Ovary (tissue), 3 donors: ENCODE results near the gene SELP.
"Not testable (repeated sequence)": the region's sequence is repeated elsewhere in the genome, so short reads cannot be mapped to it uniquely, and the experiment has no call there.

Source experiments
- CTCF ChIP-seq, 3 donors: fragments of 450-650 bp in 2 of 3; fragments of 200-600 bp in 1 of 3; IDR thresholded peaks; one replicate each; pipeline versions ENCODE4 v1.5.1 to v1.8.0; 2016 to 2022; ENCODE audit warnings: antibody characterized with exemption in 3 of 3, mild to moderate bottlenecking in 1 of 3
- EP300 ChIP-seq: sonication (generic); formaldehyde crosslinking; IDR thresholded peaks from one replicate; pipeline ENCODE4 v1.6.1; 2017; ENCODE audit warnings: antibody characterized with exemption
- POLR2A ChIP-seq: fragments of 450-650 bp; IDR thresholded peaks from one replicate; pipeline ENCODE4 v1.6.1; 2017; ENCODE audit warnings: antibody characterized with exemption, mild to moderate bottlenecking, moderate library complexity
- donor health status: DM: no; HTN: no; CAD: no.

DNA sequence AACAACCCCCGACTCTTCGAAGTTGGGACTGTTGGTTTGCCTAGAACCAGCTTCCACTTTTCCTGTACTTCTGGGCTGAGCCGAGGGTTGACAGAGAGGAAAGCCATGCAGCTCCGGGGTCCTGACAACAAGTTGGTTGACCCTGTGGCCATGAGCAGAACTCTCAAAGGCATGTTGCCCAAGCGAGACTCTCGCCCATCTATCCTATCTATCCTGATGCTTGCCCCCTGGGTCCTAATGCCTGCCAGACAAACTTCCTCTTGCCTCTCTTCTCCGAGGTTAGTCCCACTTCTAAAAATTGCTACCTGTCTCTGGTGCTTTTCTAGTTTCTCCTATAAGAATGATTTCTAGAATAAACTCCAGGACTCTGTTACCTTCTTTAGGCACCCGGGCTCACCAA, 32.8 kb upstream of the SELP start:
- TF ChIP-seq POLR2A; EP300; CTCF (IDR thresholded peaks at IDR 0.05): not testable (repeated sequence)
